HEK293 (cell line): ENCODE results near the gene RPL3.

Experiments
- CTCF ChIA-PET: fragments of 350-600 bp; formaldehyde crosslinking; extraction: SDS; loops from one replicate; lab custom pipeline; 2021; ENCODE audit warnings: antibody characterized with exemption; lab: Yijun Ruan, JAX
- POLR2A ChIA-PET: fragments of 300-600 bp; formaldehyde crosslinking; extraction: SDS; loops from one replicate; lab custom pipeline; 2020; ENCODE audit warnings: antibody characterized with exemption, inconsistent platforms; lab: Yijun Ruan, JAX
- H3K27ac ChIP-seq: fragments of 200-500 bp; sonication (Bioruptor generic); 2 replicates; pipeline ENCODE4 v1.5.1; 2014; ENCODE audit warnings: low read depth, low read length, control low read depth, inconsistent platforms; ENCODE audit errors: extremely low read depth
- H3K36me3 ChIP-seq, 2 experiments: fragments of 200-500 bp in 1 of 2; sonication (Bioruptor generic) in 1 of 2; 1 replicate in 1 of 2; 2 replicates in 1 of 2; pipeline ENCODE4 v1.5.1; 2014 to 2017; ENCODE audit warnings: inconsistent platforms in 2 of 2, low read length in 2 of 2; ENCODE audit not compliant: control insufficient read depth in 2 of 2, insufficient read depth in 1 of 2
- H3K4me1 ChIP-seq: fragments of 200-500 bp; sonication (Bioruptor generic); 2 replicates; pipeline ENCODE4 v1.5.1; 2014; ENCODE audit warnings: mild to moderate bottlenecking, low read length, inconsistent platforms; ENCODE audit not compliant: control insufficient read depth, insufficient read depth
- H3K4me3 ChIP-seq: 2 replicates; pipeline ENCODE4 v1.5.1; 2011; ENCODE audit warnings: low read depth, mild to moderate bottlenecking, control low read depth, low read length, moderate library complexity
- H3K9me3 ChIP-seq: fragments of 200-500 bp; sonication (Bioruptor generic); 2 replicates; pipeline ENCODE4 v1.5.1; 2014; ENCODE audit warnings: low read depth, low read length, inconsistent platforms; ENCODE audit not compliant: control insufficient read depth, insufficient read depth
- BCL11B ChIP-seq: fragments of 450-650 bp; formaldehyde crosslinking; IDR thresholded peaks from 2 replicates; pipeline ENCODE4 v1.5.1; 2016; ENCODE audit warnings: low read depth, missing biosample characterization, missing genetic modification characterization
- KLF8 ChIP-seq: fragments of 450-650 bp; formaldehyde crosslinking; IDR thresholded peaks from 2 replicates; pipeline ENCODE4 v1.5.1; 2016; ENCODE audit warnings: missing biosample characterization, missing genetic modification characterization
- REPIN1 ChIP-seq: fragments of 450-650 bp; formaldehyde crosslinking; IDR thresholded peaks from 2 replicates; pipeline ENCODE4 v1.5.1; 2017; ENCODE audit warnings: missing biosample characterization, missing genetic modification characterization, low read depth
- SALL2 ChIP-seq: fragments of 450-650 bp; formaldehyde crosslinking; IDR thresholded peaks from 2 replicates; pipeline ENCODE4 v1.5.0; 2017; ENCODE audit warnings: missing biosample characterization, mild to moderate bottlenecking, missing genetic modification characterization, borderline replicate concordance
- SP7 ChIP-seq: fragments of 450-650 bp; formaldehyde crosslinking; IDR thresholded peaks from 2 replicates; pipeline ENCODE4 v1.5.1; 2016; ENCODE audit warnings: missing biosample characterization, missing genetic modification characterization
- ZBTB17 ChIP-seq: fragments of 450-650 bp; formaldehyde crosslinking; IDR thresholded peaks from 2 replicates; pipeline ENCODE4 v1.5.1; 2016; ENCODE audit warnings: missing biosample characterization, missing genetic modification characterization
- ZBTB48 ChIP-seq: fragments of 450-650 bp; formaldehyde crosslinking; IDR thresholded peaks from 2 replicates; pipeline ENCODE4 v1.5.1; 2016; ENCODE audit warnings: missing biosample characterization, missing genetic modification characterization
- ZNF132 ChIP-seq: fragments of 450-650 bp; formaldehyde crosslinking; IDR thresholded peaks from 2 replicates; pipeline ENCODE4 v1.5.1; 2017; ENCODE audit warnings: missing biosample characterization, missing genetic modification characterization, borderline replicate concordance
- ZNF184 ChIP-seq: fragments of 450-650 bp; IDR thresholded peaks from 2 replicates; pipeline ENCODE4 v1.5.1; 2018; ENCODE audit warnings: missing biosample characterization, mild to moderate bottlenecking, missing genetic modification characterization
- ZNF350 ChIP-seq: fragments of 450-650 bp; formaldehyde crosslinking; IDR thresholded peaks from 2 replicates; pipeline ENCODE4 v1.5.0; 2017; ENCODE audit warnings: missing biosample characterization, mild to moderate bottlenecking, missing genetic modification characterization
- ZNF391 ChIP-seq: fragments of 450-650 bp; formaldehyde crosslinking; IDR thresholded peaks from 2 replicates; pipeline ENCODE4 v1.5.1; 2016; ENCODE audit warnings: low read depth, missing biosample characterization, missing genetic modification characterization, borderline replicate concordance
- ZNF404 ChIP-seq: fragments of 450-650 bp; formaldehyde crosslinking; IDR thresholded peaks from 2 replicates; pipeline ENCODE4 v1.5.1; 2017; ENCODE audit warnings: missing biosample characterization, missing genetic modification characterization
- ZNF423 ChIP-seq: fragments of 450-650 bp; formaldehyde crosslinking; IDR thresholded peaks from 2 replicates; pipeline ENCODE4 v1.5.1; 2016; ENCODE audit warnings: missing biosample characterization, missing genetic modification characterization
- ZNF48 ChIP-seq: fragments of 450-650 bp; formaldehyde crosslinking; IDR thresholded peaks from 2 replicates; pipeline ENCODE4 v1.5.1; 2016; ENCODE audit warnings: missing biosample characterization, missing genetic modification characterization
- ZNF544 ChIP-seq: fragments of 450-650 bp; formaldehyde crosslinking; IDR thresholded peaks from 2 replicates; pipeline ENCODE4 v1.5.0; 2017; ENCODE audit warnings: missing biosample characterization, missing genetic modification characterization
- ZNF626 ChIP-seq: fragments of 450-650 bp; sonication (Bioruptor Pico); formaldehyde crosslinking; IDR thresholded peaks from 2 replicates; pipeline ENCODE4 v1.5.1; 2018; ENCODE audit warnings: missing biosample characterization, missing genetic modification characterization, inconsistent platforms
- ZNF629 ChIP-seq: fragments of 450-650 bp; formaldehyde crosslinking; IDR thresholded peaks from 2 replicates; pipeline ENCODE4 v1.5.1; 2017; ENCODE audit warnings: missing biosample characterization, missing genetic modification characterization
- ZNF664 ChIP-seq: fragments of 450-650 bp; formaldehyde crosslinking; IDR thresholded peaks from 2 replicates; pipeline ENCODE4 v1.5.1; 2016; ENCODE audit warnings: missing biosample characterization, missing genetic modification characterization
- ZNF785 ChIP-seq: fragments of 450-650 bp; formaldehyde crosslinking; IDR thresholded peaks from 2 replicates; pipeline ENCODE4 v1.5.1; 2016; ENCODE audit warnings: missing biosample characterization, missing genetic modification characterization
- ZNF791 ChIP-seq: fragments of 450-650 bp; formaldehyde crosslinking; IDR thresholded peaks from 2 replicates; pipeline ENCODE4 v1.5.1; 2016; ENCODE audit warnings: missing biosample characterization, missing genetic modification characterization
- ZNF792 ChIP-seq: fragments of 450-650 bp; formaldehyde crosslinking; IDR thresholded peaks from 2 replicates; pipeline ENCODE4 v1.5.1; 2016; ENCODE audit warnings: missing biosample characterization, missing genetic modification characterization
- TF ChIP-seq, protein P1 (sequence below): fragments of 450-650 bp; formaldehyde crosslinking; IDR thresholded peaks from 2 replicates; pipeline ENCODE4 v1.5.1; 2016; ENCODE audit warnings: missing biosample characterization, missing genetic modification characterization
- TF ChIP-seq, protein P2 (sequence below): fragments of 450-650 bp; IDR thresholded peaks from 2 replicates; pipeline ENCODE4 v1.5.1; 2018; ENCODE audit warnings: missing biosample characterization, mild to moderate bottlenecking, missing genetic modification characterization
- TF ChIP-seq, protein P3 (sequence below): fragments of 450-650 bp; formaldehyde crosslinking; IDR thresholded peaks from 2 replicates; pipeline ENCODE4 v1.5.1; 2016; ENCODE audit warnings: missing biosample characterization, missing genetic modification characterization
- TF ChIP-seq, protein P4 (sequence below): fragments of 450-650 bp; formaldehyde crosslinking; IDR thresholded peaks from 2 replicates; pipeline ENCODE4; 2016; ENCODE audit warnings: missing biosample characterization, missing genetic modification characterization
- TF ChIP-seq, protein P5 (sequence below): fragments of 450-650 bp; formaldehyde crosslinking; IDR thresholded peaks from 2 replicates; pipeline ENCODE4 v1.5.1; 2016; ENCODE audit warnings: missing biosample characterization, missing genetic modification characterization
- TF ChIP-seq, protein P6 (sequence below): fragments of 450-650 bp; formaldehyde crosslinking; IDR thresholded peaks from 2 replicates; pipeline ENCODE4 v1.5.1; 2017; ENCODE audit warnings: missing biosample characterization, mild to moderate bottlenecking, missing genetic modification characterization, moderate library complexity

Gene RPL3

DNA sequence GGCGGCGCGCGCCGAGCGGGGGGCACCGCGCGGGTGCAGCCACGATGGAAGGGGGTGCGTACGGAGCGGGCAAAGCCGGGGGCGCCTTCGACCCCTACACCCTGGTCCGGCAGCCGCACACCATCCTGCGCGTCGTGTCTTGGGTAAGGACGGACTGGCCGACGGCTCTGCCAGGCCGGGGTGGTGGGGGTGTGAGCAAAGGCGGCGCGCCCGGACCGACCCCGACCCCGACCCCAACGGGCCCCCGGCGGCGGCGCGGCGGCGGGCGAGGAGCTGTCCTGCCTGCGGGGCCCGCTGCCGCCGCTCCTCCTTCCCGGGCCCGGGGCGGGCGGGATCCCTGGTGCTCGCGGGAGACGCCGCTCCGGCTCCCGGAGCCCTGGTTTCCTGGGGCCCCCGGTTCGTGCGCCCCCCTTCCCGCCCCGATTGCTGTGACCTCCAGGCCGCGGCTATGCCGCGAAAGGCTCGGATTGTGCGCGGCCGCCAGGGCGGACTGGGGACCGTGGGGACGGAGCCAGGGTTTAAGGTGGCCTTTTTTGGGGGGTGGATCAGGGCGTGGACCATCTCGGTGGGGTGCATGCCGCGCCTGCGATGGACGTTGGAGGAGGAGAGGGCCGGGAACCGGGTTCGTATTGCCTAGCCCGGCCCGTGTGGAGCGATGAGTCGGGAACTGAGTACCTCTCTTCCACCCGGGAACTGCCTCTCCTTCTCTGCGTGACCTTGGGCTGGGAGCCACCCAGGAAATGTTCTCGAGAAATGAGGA is 30.7 kb upstream of the RPL3 start, which contains the start of gene SYNGR1 (continued):
- TF ChIP-seq, protein P1, sequence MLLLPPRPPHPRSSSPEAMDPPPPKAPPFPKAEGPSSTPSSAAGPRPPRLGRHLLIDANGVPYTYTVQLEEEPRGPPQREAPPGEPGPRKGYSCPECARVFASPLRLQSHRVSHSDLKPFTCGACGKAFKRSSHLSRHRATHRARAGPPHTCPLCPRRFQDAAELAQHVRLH (tag by site-specific recombination) = no peak
- TF ChIP-seq, protein P2, sequence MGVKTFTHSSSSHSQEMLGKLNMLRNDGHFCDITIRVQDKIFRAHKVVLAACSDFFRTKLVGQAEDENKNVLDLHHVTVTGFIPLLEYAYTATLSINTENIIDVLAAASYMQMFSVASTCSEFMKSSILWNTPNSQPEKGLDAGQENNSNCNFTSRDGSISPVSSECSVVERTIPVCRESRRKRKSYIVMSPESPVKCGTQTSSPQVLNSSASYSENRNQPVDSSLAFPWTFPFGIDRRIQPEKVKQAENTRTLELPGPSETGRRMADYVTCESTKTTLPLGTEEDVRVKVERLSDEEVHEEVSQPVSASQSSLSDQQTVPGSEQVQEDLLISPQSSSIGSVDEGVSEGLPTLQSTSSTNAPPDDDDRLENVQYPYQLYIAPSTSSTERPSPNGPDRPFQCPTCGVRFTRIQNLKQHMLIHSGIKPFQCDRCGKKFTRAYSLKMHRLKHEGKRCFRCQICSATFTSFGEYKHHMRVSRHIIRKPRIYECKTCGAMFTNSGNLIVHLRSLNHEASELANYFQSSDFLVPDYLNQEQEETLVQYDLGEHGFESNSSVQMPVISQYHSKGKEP (tag by site-specific recombination) = no peak
- no peak for TF ChIP-seq ZNF629 (tag by site-specific recombination)
- peak; percentile 25; the same call in 1 of the 2 replicates for TF ChIP-seq ZNF391 (tag by site-specific recombination)
- TF ChIP-seq ZNF48 = no peak
- no peak for TF ChIP-seq ZNF792 (tag by site-specific recombination)

DNA sequence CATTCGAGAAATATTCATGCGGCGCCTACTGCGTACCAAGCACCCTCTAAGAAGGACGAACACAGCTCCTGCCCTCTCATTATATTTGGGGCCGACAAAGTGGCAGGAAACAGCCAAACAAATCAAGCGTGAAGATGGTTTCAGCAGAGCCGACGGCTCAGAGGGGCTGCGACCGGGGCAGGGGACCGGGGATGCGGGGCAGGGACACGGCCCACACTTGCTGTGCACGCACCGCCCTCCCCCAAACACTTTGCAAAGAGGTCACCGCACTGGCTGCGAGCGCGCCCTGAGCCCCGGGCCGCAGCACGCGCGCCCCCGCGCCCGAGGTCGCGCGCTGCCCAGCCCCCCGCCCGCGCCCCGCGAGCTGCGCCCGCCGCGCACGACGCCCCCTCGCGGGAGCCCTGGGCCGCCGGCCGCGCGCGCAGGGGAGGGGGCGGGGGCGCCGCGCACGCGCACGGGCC is 30.1 kb upstream of the RPL3 start:
- Histone ChIP-seq H3K27ac (peak overlapping the region; percentile 74; the same call in 1 of the 2 replicates), H3K36me3 (no peaks in the 10 kb centered on the region), H3K4me1 (peaks cover 15% of the 10 kb centered on the region), H3K4me3 (peak overlapping the region; percentile 76), H3K9me3 (no peaks in the 10 kb centered on the region)
- ChIA-PET CTCF (interaction anchor here (0.5 to 1.9 kb wide), 7 partner anchors 10 to 55 kb away, joined by 3 to 8 read pairs (median 3); no protein-coding TSS in a partner anchor), POLR2A (interaction anchor here (1.0 to 2.0 kb wide), 4 partner anchors 9 to 170 kb away, joined by 3 to 15 read pairs (median 4); partner anchors contain the start of genes ATF4, RPL3 and TAB1)
- no peak for TF ChIP-seq SP7 (tag by site-specific recombination)
- TF ChIP-seq REPIN1 (tag by site-specific recombination) = no peak
- no peak for TF ChIP-seq ZNF791 (tag by site-specific recombination)
- TF ChIP-seq ZBTB17 (tag by site-specific recombination) = no peak
- TF ChIP-seq, protein P3, sequence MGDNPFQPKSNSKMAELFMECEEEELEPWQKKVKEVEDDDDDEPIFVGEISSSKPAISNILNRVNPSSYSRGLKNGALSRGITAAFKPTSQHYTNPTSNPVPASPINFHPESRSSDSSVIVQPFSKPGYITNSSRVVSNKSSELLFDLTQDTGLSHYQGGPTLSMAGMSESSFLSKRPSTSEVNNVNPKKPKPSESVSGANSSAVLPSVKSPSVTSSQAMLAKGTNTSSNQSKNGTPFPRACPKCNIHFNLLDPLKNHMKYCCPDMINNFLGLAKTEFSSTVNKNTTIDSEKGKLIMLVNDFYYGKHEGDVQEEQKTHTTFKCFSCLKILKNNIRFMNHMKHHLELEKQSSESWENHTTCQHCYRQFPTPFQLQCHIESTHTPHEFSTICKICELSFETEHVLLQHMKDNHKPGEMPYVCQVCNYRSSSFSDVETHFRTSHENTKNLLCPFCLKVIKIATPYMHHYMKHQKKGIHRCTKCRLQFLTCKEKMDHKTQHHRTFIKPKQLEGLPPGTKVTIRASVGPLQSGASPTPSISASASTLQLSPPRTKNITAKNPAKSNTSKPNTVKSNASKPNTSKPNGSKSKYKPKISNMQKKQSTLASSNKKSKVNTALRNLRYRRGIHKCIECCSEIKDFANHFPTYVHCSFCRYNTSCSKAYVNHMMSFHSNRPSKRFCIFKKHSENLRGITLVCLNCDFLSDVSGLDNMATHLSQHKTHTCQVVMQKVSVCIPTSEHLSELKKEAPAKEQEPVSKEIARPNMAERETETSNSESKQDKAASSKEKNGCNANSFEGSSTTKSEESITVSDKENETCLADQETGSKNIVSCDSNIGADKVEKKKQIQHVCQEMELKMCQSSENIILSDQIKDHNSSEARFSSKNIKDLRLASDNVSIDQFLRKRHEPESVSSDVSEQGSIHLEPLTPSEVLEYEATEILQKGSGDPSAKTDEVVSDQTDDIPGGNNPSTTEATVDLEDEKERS (tag by site-specific recombination) = no peak
- TF ChIP-seq ZNF664 (tag by site-specific recombination) = no peak
- TF ChIP-seq, protein P4, sequence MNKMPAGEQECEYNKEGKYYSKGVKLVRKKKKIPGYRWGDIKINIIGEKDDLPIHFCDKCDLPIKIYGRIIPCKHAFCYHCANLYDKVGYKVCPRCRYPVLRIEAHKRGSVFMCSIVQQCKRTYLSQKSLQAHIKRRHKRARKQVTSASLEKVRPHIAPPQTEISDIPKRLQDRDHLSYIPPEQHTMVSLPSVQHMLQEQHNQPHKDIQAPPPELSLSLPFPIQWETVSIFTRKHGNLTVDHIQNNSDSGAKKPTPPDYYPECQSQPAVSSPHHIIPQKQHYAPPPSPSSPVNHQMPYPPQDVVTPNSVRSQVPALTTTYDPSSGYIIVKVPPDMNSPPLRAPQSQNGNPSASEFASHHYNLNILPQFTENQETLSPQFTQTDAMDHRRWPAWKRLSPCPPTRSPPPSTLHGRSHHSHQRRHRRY = no peak
- no peak for TF ChIP-seq ZNF132
- TF ChIP-seq, protein P5, sequence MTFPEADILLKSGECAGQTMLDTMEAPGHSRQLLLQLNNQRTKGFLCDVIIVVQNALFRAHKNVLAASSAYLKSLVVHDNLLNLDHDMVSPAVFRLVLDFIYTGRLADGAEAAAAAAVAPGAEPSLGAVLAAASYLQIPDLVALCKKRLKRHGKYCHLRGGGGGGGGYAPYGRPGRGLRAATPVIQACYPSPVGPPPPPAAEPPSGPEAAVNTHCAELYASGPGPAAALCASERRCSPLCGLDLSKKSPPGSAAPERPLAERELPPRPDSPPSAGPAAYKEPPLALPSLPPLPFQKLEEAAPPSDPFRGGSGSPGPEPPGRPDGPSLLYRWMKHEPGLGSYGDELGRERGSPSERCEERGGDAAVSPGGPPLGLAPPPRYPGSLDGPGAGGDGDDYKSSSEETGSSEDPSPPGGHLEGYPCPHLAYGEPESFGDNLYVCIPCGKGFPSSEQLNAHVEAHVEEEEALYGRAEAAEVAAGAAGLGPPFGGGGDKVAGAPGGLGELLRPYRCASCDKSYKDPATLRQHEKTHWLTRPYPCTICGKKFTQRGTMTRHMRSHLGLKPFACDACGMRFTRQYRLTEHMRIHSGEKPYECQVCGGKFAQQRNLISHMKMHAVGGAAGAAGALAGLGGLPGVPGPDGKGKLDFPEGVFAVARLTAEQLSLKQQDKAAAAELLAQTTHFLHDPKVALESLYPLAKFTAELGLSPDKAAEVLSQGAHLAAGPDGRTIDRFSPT (tag by site-specific recombination) = no peak
- TF ChIP-seq BCL11B (tag by site-specific recombination) = no peak
- no peak for TF ChIP-seq KLF8 (tag by site-specific recombination)
- no peak for TF ChIP-seq SALL2 (tag by site-specific recombination)
- no peak for TF ChIP-seq ZNF423 (tag by site-specific recombination)
- TF ChIP-seq, protein P6, sequence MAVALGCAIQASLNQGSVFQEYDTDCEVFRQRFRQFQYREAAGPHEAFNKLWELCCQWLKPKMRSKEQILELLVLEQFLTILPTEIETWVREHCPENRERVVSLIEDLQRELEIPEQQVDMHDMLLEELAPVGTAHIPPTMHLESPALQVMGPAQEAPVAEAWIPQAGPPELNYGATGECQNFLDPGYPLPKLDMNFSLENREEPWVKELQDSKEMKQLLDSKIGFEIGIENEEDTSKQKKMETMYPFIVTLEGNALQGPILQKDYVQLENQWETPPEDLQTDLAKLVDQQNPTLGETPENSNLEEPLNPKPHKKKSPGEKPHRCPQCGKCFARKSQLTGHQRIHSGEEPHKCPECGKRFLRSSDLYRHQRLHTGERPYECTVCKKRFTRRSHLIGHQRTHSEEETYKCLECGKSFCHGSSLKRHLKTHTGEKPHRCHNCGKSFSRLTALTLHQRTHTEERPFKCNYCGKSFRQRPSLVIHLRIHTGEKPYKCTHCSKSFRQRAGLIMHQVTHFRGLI = no peak
- no peak for TF ChIP-seq ZNF350
- TF ChIP-seq ZNF184 (tag by site-specific recombination) = no peak
- no peak for TF ChIP-seq ZNF544 (tag by site-specific recombination)
- TF ChIP-seq ZBTB48 = no peak
- no peak for TF ChIP-seq ZNF404
- TF ChIP-seq ZNF785 (tag by site-specific recombination) = no peak
- TF ChIP-seq ZNF626 (tag by site-specific recombination) = no peak
